Inflammatory macrophage treated with lipopolysaccharide for 4 hours (primary cell): Measurements from ENCODE around the gene SNN.
A peak's percentile ranks its signal among the peaks of the same experiment; 100 is the strongest.

Source experiments
- DNase-seq: peaks from one replicate; pipeline ENCODE4 v3.0.0-alpha.2; 2020

Gene SNN

GRCh38 chr16:11668623-11669379, 546 bp downstream of the SNN start:
- no peak for DNase-seq

DNA sequence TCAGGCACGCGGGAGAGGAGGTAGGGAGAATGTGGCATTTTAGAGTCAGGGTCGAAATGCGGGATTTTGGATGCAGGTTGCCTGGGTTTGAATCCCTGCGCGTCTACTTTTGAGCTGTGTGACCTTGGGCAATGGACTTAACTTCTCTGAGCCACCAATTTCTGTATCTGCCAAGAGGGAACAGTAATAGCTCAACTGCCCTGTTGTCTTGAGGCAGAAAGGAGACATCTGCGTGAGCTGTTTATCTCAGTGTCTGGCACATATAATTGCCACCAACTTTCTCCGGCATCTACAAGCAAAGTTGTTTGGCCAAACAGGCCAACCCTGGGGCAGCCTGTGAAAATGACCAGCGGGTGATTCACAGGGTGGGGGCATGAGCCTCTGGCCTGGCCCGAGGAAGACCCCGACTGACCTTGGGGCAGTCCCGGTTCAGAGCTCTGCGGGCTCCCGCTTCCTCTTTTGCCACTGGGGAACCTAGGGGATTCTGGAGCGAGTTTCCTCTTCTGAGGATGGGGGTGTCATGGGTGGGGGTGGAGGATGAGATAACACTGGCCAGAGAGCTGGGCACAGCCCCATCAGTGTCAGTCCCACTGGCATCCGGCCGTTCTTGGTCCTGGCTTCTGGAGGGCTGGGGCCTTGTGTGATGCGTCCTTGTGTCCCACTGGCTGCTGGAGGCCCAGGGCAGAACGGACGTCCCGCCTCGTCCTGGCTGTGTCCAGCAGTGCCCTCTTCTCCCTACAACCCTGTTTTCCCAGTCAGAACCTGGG, 1.3 kb downstream of the SNN start:
- DNase-seq: peak; percentile 99

DNA sequence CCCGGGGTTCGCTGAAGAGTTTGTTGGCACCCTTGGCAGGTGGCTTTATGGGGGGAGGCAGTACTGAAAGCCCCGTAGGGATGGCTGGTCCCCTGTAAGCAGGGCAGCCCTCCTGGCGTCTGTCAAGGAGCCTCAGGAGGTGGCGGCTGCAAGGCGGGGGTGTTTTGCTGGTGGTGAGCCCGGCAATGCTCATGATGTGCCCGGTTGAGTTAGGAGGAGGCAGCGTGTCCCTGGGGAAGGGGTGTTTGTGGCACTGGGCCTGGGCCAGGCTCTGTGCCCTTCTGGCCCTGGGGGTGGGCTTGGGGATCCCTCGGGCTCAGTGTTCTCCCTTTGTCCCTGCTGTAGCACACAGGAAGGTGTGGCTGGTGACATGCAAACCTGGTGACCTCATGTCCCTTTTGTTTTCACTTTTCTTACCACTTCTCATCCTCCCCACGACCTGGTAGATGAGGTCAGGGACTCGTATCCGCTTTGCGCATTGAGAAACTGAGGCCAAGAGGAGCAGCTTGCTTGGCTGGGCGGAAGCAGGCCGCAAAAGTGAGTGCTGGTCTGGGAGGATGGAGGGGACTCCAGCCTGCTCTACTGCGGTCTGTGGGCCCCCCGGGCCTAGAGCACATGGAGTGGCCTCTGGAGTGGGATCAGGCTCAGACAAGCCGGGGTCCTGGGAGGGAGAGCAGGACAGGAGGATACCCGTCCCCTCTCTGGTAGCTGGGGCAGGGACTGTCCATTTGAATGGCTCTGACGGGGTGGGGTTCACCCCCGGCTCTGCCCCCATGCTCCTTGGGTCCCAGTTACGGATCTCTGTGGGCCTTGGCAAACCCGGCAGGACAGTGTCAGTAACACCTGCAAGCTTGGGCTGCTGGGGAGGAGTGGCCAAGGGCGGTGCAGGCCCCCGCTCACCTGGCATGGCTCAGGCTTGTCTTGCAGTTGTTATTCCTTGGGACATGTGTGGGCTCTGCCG, 2.2 kb downstream of the SNN start:
- peak; percentile 74 for DNase-seq

DNA sequence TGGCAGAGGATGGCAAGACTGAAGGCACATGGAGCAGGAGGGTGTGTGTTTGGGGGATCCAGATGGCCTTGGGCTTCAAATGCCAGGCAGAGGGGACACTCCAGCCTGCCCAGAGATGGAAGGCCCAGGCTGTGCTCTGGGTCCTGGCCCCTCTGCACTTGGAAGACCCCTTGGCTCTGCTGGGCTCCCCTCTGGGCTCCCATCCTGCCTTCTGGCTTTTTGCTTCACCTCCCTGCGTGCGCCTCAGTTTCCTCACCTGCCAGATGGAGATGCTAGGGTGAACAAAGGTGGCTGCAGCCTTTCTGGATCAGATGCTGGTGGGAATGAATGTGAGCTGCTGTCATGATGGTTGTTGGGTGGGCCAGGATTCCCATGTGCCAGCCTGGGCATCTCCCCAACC, 3.0 kb downstream of the SNN start:
- no peak for DNase-seq

DNA sequence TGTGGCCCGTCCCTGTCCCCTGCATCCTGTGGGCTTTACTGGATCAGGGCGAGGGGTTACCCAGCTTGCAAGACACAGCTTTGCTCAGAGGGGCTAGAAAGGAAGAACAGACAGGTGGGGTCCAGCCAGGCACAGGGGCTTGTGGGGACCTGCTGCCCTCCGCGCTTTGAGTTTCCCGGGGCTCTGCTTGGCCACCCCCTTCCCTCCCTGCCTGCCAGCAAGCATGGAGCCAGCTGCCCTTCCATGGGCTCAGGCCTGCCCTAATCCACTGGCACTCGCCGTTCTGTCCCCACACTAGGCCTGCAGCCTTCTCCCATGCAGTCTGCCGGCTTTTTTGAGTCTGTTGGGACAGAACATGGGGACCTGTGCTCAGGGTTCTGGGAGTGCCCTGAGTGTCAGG, 3.4 kb downstream of the SNN start:
- no peak for DNase-seq

DNA sequence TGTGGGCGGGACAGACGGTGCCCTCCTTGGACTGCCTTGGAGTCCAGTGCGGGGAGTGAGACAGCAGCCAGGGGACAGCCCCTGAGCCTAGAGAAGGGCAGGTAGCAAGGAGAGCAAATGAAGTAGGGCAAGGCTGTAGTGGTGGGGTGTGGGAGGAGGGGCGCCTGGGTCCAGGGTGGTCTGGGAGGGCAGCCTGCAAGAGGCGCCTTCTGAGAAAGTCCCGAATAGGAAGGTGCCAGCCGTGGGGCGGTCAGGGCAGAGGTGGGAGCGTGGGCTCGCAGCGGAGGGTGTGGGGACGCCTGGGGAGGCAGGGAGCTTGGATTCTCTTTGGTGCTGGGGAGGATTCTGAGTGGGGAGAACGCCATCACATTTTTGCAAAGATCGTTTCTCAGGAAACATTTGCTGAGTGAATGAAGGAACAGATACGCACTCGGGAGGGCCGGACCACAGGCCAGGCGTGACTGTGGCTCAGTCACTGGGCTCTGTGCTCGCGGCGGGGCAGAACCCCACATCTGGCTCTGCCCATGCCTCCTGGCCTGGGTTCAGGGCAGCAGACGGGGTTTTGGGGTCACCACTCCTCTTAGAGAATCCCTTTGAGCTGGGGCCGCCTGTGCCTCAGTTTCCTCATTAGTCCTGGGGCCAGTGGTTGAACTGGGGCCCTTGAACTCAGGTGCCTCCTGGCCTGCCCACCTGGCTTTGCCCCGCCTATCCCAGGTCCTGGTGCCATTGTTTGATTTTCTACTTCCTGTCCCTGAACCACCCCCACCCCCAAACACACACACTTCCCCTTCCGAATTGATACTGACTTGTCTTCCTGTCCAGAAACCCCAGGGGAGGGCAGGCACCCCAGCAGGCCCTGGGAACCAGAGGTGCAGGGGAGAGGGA, 4.2 kb downstream of the SNN start:
- DNase-seq: peak; percentile 26

DNA sequence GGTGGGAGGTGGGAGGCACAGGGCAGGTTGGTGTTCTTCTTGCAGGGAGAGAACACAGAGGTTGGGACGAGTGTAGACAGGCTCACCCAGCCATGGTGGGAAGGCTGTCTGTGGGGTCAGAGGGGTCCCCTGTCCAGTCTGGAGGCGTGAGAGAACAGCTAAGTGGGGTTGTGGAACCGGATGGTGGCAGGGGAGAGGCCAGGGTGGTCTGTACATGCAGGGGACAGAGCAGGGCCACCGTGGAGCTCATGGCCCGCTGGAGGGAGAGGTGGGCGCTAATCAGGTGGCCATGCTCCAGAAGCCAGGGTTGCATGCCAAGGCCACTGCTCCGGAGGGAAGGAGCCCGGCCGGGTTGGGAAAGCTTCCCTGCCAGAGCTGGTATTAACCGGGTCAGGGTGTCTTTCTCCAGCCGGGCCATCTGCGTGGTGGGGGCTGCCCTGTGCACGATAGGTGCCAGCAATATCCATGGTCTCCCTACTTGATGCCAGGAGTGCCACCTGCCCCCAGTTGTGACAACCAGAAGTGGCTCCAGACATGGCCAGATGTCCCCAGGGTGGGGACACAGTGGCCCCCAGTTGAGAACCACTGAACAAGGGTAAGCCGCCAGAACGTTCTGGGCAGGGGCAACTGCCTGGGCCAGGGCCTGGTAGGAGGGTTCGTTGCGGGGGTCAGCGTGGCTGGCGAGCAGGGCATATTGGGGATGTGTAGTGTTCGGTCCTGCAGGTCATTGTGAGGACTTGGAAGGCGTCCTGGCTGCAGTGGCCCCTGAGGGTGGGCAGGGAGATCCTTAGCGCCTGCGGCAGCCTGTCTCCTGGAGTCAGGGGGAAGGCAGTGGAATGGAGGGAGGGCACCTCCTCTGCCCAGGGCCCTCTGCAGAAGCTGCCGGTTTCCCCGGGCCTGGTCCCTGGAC, 5.1 kb downstream of the SNN start:
- no peak for DNase-seq

DNA sequence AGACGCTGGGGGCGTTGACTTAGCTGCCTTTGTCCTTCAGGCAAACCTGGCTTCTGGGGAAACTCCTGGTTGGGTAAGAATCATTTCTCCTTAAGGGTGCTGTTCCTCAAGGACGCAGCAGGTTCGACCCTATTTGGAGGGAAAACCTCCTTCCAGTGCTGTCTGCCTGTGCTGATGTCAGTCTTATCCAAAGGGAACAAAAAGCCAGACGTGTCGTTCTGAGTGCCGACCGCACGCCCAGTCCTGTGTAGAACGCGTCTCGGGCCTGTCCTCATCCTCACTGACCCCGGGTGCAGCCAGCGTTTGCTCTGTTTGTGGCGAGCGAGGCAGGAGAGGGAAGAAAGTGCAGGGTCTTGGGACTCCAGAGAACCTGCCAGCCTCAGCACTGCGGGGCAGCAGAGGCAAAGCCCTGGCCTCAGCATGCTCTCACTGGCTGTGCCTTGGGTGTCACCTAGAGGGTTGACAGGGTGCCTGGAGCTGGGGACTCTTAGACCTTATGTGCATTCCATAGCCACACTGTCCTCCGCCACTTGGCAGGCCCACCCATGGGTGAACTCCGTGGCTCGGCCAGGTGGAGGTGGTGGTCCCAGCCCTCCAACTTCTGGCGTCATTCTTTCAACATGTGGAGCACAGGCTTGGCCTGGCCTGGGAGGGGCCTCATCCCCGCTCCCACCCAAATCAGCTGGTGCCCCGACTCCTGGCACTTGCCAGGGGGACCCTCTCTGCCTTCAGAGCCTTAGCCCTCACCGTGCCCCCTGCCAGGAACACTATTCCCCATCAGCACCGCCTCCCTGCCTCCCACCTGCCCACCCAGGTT, 6.0 kb downstream of the SNN start:
- no peak for DNase-seq

DNA sequence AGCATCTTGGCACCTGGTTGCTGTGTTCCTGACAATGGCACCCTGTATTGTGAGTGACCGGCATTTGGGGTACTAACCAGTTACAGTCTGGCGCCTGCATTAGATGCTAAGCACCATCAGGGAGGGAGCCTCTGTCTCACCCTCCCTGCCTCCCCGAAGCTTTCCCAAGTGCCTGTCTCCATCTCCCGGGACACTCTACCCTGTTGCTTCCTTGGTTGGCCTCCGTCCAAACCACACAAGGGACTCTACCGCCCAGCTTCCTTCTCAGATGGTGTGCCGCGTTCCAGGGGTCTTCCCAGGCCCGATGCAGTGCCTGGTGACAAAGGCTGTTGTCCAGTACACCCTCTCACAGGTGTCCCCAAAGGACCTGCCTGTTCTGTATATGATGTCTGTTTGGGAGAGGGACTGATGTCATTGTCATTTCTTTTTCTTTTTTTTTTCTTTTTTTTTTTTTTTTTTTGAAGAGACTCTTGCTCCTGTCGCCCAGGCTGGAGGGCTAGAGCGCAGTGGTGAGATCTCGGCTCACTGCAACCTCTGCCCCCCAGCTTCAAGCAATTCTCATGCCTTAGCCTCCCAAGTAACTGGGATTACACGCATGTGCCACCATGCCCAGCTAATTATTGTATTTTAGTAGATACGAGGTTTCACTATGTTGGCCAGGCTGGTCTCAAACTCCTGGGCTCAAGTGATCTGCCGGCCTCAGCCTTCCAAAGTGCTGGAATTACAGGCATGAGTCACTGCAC, 6.7 kb downstream of the SNN start:
- DNase-seq: no peak

DNA sequence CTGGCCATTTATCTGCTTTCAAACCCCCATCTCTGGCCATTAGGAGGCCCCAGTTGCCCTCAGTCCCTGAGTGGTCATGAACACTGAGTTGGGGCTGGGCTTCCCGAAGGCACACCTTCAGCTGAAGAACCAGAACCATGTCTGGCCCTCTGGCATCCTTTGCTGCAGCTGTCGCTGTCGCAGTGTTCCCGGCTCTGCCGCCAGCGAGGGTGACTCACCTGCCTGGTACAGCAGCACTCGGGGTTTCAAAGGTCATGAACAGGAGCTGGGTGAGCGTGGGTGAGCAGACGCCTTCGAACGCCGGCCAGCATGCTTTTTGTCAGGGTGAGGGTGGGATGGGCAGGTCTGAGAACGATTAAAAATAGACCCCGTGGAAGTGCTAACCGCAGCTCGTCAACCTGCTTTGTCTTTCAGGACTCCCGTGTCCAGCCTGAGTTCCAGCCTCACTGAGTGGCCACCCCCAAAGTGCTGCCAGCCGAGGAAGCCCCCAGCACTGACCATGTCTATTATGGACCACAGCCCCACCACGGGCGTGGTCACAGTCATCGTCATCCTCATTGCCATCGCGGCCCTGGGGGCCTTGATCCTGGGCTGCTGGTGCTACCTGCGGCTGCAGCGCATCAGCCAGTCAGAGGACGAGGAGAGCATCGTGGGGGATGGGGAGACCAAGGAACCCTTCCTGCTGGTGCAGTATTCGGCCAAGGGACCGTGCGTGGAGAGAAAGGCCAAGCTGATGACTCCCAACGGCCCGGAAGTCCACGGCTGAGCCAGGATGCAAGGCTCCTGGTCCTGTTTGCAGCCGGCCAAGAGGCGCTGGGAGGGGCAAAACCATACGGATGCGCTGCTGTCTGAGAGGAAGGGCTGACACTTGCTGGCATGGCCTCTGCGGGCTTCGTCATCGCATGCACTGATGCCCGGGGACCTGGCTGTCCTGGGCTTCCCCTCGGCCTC, 7.6 kb downstream of the SNN start:
- DNase-seq: no peak

DNA sequence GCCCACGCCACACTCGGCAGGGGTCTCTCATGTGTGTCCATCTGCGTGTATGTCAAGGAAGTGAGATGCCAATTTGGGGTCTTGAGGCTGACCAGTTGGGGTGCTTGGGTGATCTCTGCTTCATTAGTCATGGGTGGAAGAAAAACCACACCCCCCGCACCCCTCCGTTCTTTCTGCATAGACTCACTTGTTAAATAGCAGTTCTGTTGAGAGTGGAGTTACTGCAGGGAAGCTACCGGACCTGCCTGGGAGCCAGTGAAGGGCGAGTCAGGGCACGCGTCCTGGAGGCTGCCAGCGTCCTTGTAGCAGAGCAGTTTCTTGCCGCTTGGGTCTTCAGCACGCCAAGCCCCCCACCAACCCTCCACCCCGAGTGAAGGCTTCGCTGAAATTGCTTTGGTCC, 8.5 kb downstream of the SNN start:
- no peak for DNase-seq

DNA sequence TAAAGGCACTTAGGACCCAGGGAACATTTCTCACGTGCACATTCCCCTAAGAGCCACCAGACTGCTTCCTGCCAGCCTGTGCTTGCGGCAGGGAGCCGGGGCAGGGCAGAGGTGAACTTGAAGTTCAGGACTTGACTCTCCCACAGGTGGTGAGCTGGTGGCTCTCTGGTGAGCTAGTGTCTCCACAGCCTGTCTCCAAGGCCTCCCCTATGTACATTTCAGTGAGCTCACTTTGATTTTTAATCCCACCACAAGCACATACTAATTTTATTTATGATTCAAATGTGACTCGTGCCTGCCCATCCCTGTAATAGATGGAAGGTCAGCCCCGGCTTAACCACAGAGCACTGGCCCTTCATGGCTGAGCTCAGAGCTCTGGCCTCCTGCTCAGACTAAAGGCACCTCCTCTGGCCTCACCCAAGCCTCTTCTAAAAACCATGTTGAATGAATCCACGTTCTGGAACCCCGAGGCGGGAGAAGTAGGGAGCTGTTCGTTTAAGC, 9.2 kb downstream of the SNN start:
- no peak for DNase-seq

- peak; percentile 59 for DNase-seq
Observed at GRCh38 chr16:11677959-11678881, 10.0 kb downstream of the SNN start.

GRCh38 chr16:11679250-11679649, 11.0 kb downstream of the SNN start:
- no peak for DNase-seq

GRCh38 chr16:11679941-11680911, 12.0 kb downstream of the SNN start:
- peak; percentile 16 for DNase-seq

DNA sequence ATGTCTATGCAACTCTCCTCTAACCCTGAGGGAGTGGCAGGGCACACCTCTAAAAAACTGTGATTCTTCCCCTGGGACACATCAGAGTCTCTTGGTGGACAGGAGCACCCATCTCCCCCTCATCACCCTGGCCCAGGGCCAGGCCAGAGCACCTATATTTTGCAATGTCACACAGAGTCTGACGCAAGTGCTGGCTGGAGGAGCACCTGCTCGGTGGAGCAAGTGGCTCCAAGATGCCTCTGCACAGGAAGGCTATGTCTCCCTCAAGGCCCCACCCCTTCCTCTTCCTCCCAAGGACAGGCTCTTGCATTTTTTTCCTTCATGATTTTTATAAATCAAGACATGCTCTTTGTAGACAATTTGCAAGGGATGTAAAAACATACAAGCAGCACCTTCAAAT, 13.3 kb downstream of the SNN start:
- no peak for DNase-seq
